Endothelial cell of umbilical vein (primary cell): ENCODE data around the gene HIF1AN. TPM values are rescaled to one million over a fixed set of nuclear protein-coding genes. Genes with fewer than 3 reads are reported as not detected.

Source experiments
- BruUV-seq: library from RNA; stranded (reverse); fragments of 400-500 nt; replicated peaks from 2 replicates; lab custom pipeline; 2021; lab: Mats Ljungman, UMichigan
- CTCF ChIA-PET: fragments of 300-600, 350-600 bp; sonication (Branson Sonifier 250); formaldehyde crosslinking; loops from one replicate; lab custom pipeline; 2021; ENCODE audit warnings: antibody characterized with exemption, inconsistent platforms; lab: Charles Lee
- POLR2A ChIA-PET: fragments of 300-600, 350-600 bp; sonication (Branson Sonifier 250); formaldehyde crosslinking; loops from one replicate; lab custom pipeline; 2021; ENCODE audit warnings: antibody characterized with exemption, inconsistent platforms; lab: Charles Lee
- DNase-seq: peaks from one replicate; pipeline ENCODE4 v3.0.0-alpha.2; 2011; ENCODE audit warnings: low read depth, low spot score
- FAIRE-seq: peaks from 2 replicates; lab custom pipeline; 2011; peaks lifted over from hg19 to GRCh38; lab: Jason Lieb, UNC
- H2AFZ ChIP-seq: 2 replicates; pipeline ENCODE4 v1.6.0; 2012; ENCODE audit warnings: low read depth, low read length, control low read depth, inconsistent platforms
- H3K27ac ChIP-seq: 2 replicates; pipeline ENCODE4 v1.5.1; 2011; ENCODE audit warnings: low read depth, mild to moderate bottlenecking, control low read depth, low read length, moderate library complexity; ENCODE audit not compliant: insufficient read depth
- H3K27me3 ChIP-seq, 2 experiments: 2 replicates each; pipeline versions ENCODE4 v1.6.0 to v1.6.1; 2011; ENCODE audit warnings: low read length in 2 of 2, mixed read lengths in 1 of 2; ENCODE audit not compliant: control insufficient read depth in 2 of 2, insufficient read depth in 2 of 2
- H3K36me3 ChIP-seq, 2 experiments: 2 replicates in 1 of 2; 3 replicates in 1 of 2; pipeline ENCODE4 v1.5.1; 2011; ENCODE audit warnings: low read length in 2 of 2, mild to moderate bottlenecking in 1 of 2, moderate library complexity in 1 of 2; ENCODE audit not compliant: control insufficient read depth in 2 of 2, insufficient read depth in 2 of 2; ENCODE audit errors: extremely low read depth in 1 of 2
- H3K4me1 ChIP-seq: 3 replicates; pipeline ENCODE4 v1.5.1; 2011; ENCODE audit warnings: mild to moderate bottlenecking, low read length; ENCODE audit not compliant: control insufficient read depth, insufficient read depth; ENCODE audit errors: extremely low read depth
- H3K4me2 ChIP-seq: 2 replicates; pipeline ENCODE4 v1.6.1; 2011; ENCODE audit warnings: low read length, control low read depth, mixed read lengths; ENCODE audit not compliant: insufficient read depth
- H3K4me3 ChIP-seq, 3 experiments: fragments of 200-600 bp in 1 of 3; sonication (generic), shearing (Covaris generic) in 1 of 3; replicated peaks in 1 of 3; 2 replicates each; pipeline ENCODE4 v1.5.1; 2011 to 2016; ENCODE audit warnings: control low read depth in 3 of 3, low read length in 3 of 3, mild to moderate bottlenecking in 2 of 3, inconsistent platforms in 1 of 3, low read depth in 1 of 3, moderate library complexity in 1 of 3; ENCODE audit not compliant: insufficient read depth in 1 of 3
- H3K79me2 ChIP-seq: 2 replicates; pipeline ENCODE4 v1.6.0; 2012; ENCODE audit warnings: low read length, inconsistent platforms; ENCODE audit not compliant: control insufficient read depth, insufficient read depth
- H3K9ac ChIP-seq: replicated peaks from 2 replicates; pipeline ENCODE3; 2011; ENCODE audit warnings: low read length, control low read depth; ENCODE audit not compliant: insufficient read depth; ENCODE audit errors: extremely low read depth
- H3K9me1 ChIP-seq: replicated peaks from 3 replicates; pipeline ENCODE4 v1.6.0; 2011; ENCODE audit warnings: mild to moderate bottlenecking, low read length; ENCODE audit not compliant: control insufficient read depth, insufficient read depth; ENCODE audit errors: extremely low read depth
- H3K9me3 ChIP-seq: replicated peaks from 2 replicates; pipeline ENCODE4 v1.5.1; 2012; ENCODE audit warnings: low read length, inconsistent platforms; ENCODE audit not compliant: control insufficient read depth, insufficient read depth
- H4K20me1 ChIP-seq: replicated peaks from 2 replicates; pipeline ENCODE3; 2011; ENCODE audit warnings: mild to moderate bottlenecking, low read length; ENCODE audit not compliant: control insufficient read depth, insufficient read depth; ENCODE audit errors: extremely low read depth
- CTCF ChIP-seq, 2 donors: IDR thresholded peaks; 1 replicate in 1 of 2; 2 replicates in 1 of 2; pipeline ENCODE4 v1.5.1; 2011; ENCODE audit warnings: low read length in 2 of 2, mild to moderate bottlenecking in 2 of 2, moderate library complexity in 2 of 2, control low read depth in 1 of 2, inconsistent platforms in 1 of 2, low read depth in 1 of 2; ENCODE audit not compliant: insufficient read depth in 1 of 2; ENCODE audit errors: extremely low read depth in 1 of 2
- EZH2 ChIP-seq: IDR thresholded peaks from 2 replicates; pipeline ENCODE4 v1.6.1; 2012; ENCODE audit warnings: borderline replicate concordance, low read depth, mild to moderate bottlenecking, moderate library complexity, low read length, inconsistent platforms; ENCODE audit not compliant: severe bottlenecking
- FOS ChIP-seq: IDR thresholded peaks from 2 replicates; pipeline ENCODE4 v1.6.1; 2011; ENCODE audit warnings: mild to moderate bottlenecking, low read length, moderate library complexity, borderline replicate concordance; ENCODE audit not compliant: insufficient read depth
- GATA2 ChIP-seq: IDR thresholded peaks from 2 replicates; pipeline ENCODE4 v1.7.0; 2011; ENCODE audit warnings: low read depth, mild to moderate bottlenecking, moderate library complexity, mixed read lengths, low read length; ENCODE audit not compliant: insufficient read length, insufficient read depth
- JUN ChIP-seq: IDR thresholded peaks from 2 replicates; pipeline ENCODE4 v1.6.1; 2011; ENCODE audit warnings: borderline replicate concordance, low read depth; ENCODE audit not compliant: insufficient read length, insufficient read depth
- MAX ChIP-seq: IDR thresholded peaks from 2 replicates; pipeline ENCODE4 v1.6.1; 2011; ENCODE audit not compliant: insufficient read depth, insufficient read length
- MYC ChIP-seq: IDR thresholded peaks from one replicate; pipeline ENCODE4 v1.6.1; 2011; ENCODE audit warnings: mild to moderate bottlenecking, low read depth, low read length
- POLR2A ChIP-seq: IDR thresholded peaks from 2 replicates; pipeline ENCODE4 v1.6.1; 2012; ENCODE audit warnings: low read depth, mild to moderate bottlenecking, control low read depth, low read length
- POLR2AphosphoS5 ChIP-seq: IDR thresholded peaks from 2 replicates; pipeline ENCODE4 v1.6.1; 2012; ENCODE audit warnings: low read depth, mild to moderate bottlenecking, control low read depth, low read length, moderate library complexity; ENCODE audit not compliant: insufficient read depth
- dilution Hi-C: fragments of 300-500 bp; cut with MboI; formaldehyde crosslinking; loops from one replicate; pipeline ENCODE4 v1.15.0; 2019; ENCODE audit warnings: low sequenced_read_pairs; ENCODE audit not compliant: extremely low pct_ligation_motif_present
- intact Hi-C: fragments of 100-400 bp; cut with micrococcal nuclease; formaldehyde crosslinking; loops from one replicate; pipeline ENCODE4 v1.10.0; 2022
- polyA plus RNA-seq, 4 experiments: library from polyadenylated mRNA; depleted of rRNA in 3 of 4; stranded (reverse) in 3 of 4; unstranded in 1 of 4; fragments of >200 nt; gene quantifications; 2 replicates each; pipeline versions ENCODE4 v1.2.1 to v1.2.3, GENCODE V29; 2011 to 2012; ENCODE audit warnings: missing spikeins in 1 of 4
- total RNA-seq: library from RNA; stranded (reverse); gene quantifications from 2 replicates; pipeline ENCODE4 v1.2.3, GENCODE V29; 2021

Gene HIF1AN
- total and polyA plus RNA-seq, 2 donors (not counting 3 experiments of a cell fraction or from before 2014, with no cell fraction given) = 7.3 to 34.0 TPM

- dilution Hi-C loops = no loop called here
- ChIA-PET POLR2A (no interaction called here), CTCF (interaction anchor here (1.0 to 1.3 kb wide), 2 partner anchors 10 to 21 kb away, joined by 3 to 4 read pairs; no protein-coding TSS in a partner anchor)
- H3K9me1 ChIP-seq = no peaks in the 10 kb centered on the region
- H3K9ac ChIP-seq = no peak overlapping the region
- no peak overlapping the region for H3K4me2 ChIP-seq
- no peaks in the 10 kb centered on the region for H3K4me1 ChIP-seq
- H3K36me3 ChIP-seq = peaks cover 0 to 5% of the 10 kb centered on the region in 2 experiments
- H3K9me3 ChIP-seq = no peaks in the 10 kb centered on the region
- peak; percentile 46 for FAIRE-seq
- no peaks in the 10 kb centered on the region for H3K79me2 ChIP-seq
- H3K27ac ChIP-seq = no peak overlapping the region
- no peak overlapping the region for H3K4me3 ChIP-seq
- no peaks in the 10 kb centered on the region for H3K27me3 ChIP-seq
- DNase-seq = no peak
- no TSS peak for BruUV-seq
- intact Hi-C loops = no loop called here
- H4K20me1 ChIP-seq = no peaks in the 10 kb centered on the region
- no peak for TF ChIP-seq MAX
- TF ChIP-seq MYC = no peak
- no peak for TF ChIP-seq CTCF (IDR thresholded peaks at IDR 0.05; ENCODE audit: extremely low read depth in 1 of 2, insufficient read depth in 1 of 2, low read depth in 1 of 2, low read length in 2 of 2)
- TF ChIP-seq GATA2 = no peak
- no peak for TF ChIP-seq FOS
- no peak for TF ChIP-seq POLR2AphosphoS5
- no peak for TF ChIP-seq JUN
- no peak for TF ChIP-seq POLR2A
- no peak for TF ChIP-seq EZH2
- H2AFZ ChIP-seq = no peak overlapping the region
Observed at GRCh38 chr10:100502926-100503494, 32.7 kb upstream of the HIF1AN start.
